ENCODE data around the gene LSAMP. TPM values are rescaled to one million over a fixed set of nuclear protein-coding genes. Genes with fewer than 3 reads are reported as not detected.

The LSAMP gene
- total RNA-seq, 1 experiment from 2014 or later = 5.7 TPM

GRCh38 chr3:115877615-115877899, 567.7 kb downstream of the LSAMP start:
- peaks cover 32% of the 10 kb centered on the region for H3K4me1 Mint-ChIP-seq
- no peak overlapping the region for H3K27ac Mint-ChIP-seq

GRCh38 chr3:115876876-115877614, 568.2 kb downstream of the LSAMP start:
- H3K4me3 Mint-ChIP-seq = no peak overlapping the region
- POLR2A ChIA-PET = interaction anchor here (0.6 to 0.7 kb wide), 2 partner anchors 365 to 740 kb away, joined by 3 read pairs; no protein-coding TSS in a partner anchor
- no peaks in the 10 kb centered on the region for H3K9me3 Mint-ChIP-seq
- peaks cover 37% of the 10 kb centered on the region for H3K4me1 Mint-ChIP-seq
- CTCF ChIA-PET = interaction anchor here (0.5 to 2.5 kb wide), 3 partner anchors 46 to 419 kb away, joined by 3 to 12 read pairs (median 3); no protein-coding TSS in a partner anchor
- H3K27ac Mint-ChIP-seq = no peak overlapping the region
- no peaks in the 10 kb centered on the region for H3K36me3 Mint-ChIP-seq
- no peaks in the 10 kb centered on the region for H3K27me3 Mint-ChIP-seq (ENCODE audit: low read depth)
- ATAC-seq = no peak
- DNase-seq (ENCODE audit: low spot score) = no peak
- TF ChIP-seq ATF1 (CRISPR knock-in tag; IDR thresholded peaks at IDR 0.05) = no peak
- no peak for TF ChIP-seq USF1 (CRISPR knock-in tag; IDR thresholded peaks at IDR 0.05)
- no peak for TF ChIP-seq ATF2 (CRISPR knock-in tag; IDR thresholded peaks at IDR 0.05; ENCODE audit: borderline replicate concordance, low read depth)
- TF ChIP-seq NFYB (CRISPR knock-in tag; conservative IDR thresholded peaks at IDR 0.05; ENCODE audit: low read depth) = no peak
- TF ChIP-seq ATF3 (CRISPR knock-in tag; conservative IDR thresholded peaks at IDR 0.05) = no peak
- no peak for TF ChIP-seq ATF6 (CRISPR knock-in tag; IDR thresholded peaks at IDR 0.05)

More at GRCh38 chr3:115877615-115877899, 567.7 kb downstream of the LSAMP start:
- POLR2A ChIA-PET = no interaction called here
- TF ChIP-seq MYBL2 (CRISPR knock-in tag; IDR thresholded peaks at IDR 0.05) (no peak), TEAD4 (CRISPR knock-in tag; IDR thresholded peaks at IDR 0.05) (no peak), E2F1 (CRISPR knock-in tag; IDR thresholded peaks at IDR 0.05) (no peak), TCF7 (CRISPR knock-in tag; IDR thresholded peaks at IDR 0.05; ENCODE audit: low read depth) (no peak), SP1 (CRISPR knock-in tag; conservative IDR thresholded peaks at IDR 0.05) (no peak), E2F4 (CRISPR knock-in tag; IDR thresholded peaks at IDR 0.05; ENCODE audit: borderline replicate concordance, low read depth) (no peak), KAT7 (CRISPR knock-in tag; IDR thresholded peaks at IDR 0.05; ENCODE audit: borderline replicate concordance) (no peak), PRDM15 (CRISPR knock-in tag; IDR thresholded peaks at IDR 0.05) (no peak), NFE2L1 (CRISPR knock-in tag; IDR thresholded peaks at IDR 0.05) (no peak)
- Mint-ChIP-seq H3K36me3 (no peaks in the 10 kb centered on the region), H3K9me3 (no peaks in the 10 kb centered on the region), H3K27me3 (ENCODE audit: low read depth) (no peaks in the 10 kb centered on the region), H3K4me3 (no peak overlapping the region)
- ATAC-seq = no peak
- DNase-seq (ENCODE audit: low spot score) = no peak
- CTCF ChIA-PET = interaction anchor here (0.5 to 2.5 kb wide), 3 partner anchors 45 to 419 kb away, joined by 3 to 12 read pairs (median 3); no protein-coding TSS in a partner anchor
